Measurements from ENCODE around the gene PRDM16.

DNA sequence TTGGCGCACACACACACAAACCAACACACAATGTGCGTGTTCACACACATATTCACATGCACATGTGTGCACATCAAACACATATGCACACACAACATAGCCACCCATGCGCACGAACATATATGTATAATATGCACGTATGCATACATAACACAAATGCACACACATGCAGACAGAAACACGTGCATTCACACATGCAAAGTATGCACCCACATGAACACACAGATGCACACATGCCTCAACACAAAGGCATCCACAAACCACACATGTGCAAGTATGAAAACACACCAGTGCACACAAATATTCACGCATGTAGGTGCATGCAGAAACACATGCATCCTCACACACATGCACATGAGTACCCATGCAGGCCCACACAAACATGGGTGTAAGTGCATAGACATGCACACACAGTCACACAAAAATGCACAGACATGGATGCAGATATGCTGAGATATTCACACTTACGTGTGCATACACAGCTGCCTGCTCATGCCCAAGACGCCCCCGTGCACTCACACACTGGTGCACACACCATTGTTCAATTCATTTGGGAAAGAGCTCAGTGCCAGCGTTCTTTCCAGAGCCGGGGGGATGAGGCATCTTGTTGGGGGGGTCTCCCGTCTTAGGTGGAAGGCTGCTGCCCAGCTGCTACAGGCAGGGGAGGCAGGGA lies 332.7 kb downstream of the PRDM16 start:
- TF ChIP-seq CTCF (IDR thresholded peaks at IDR 0.05) (no peak), POLR2A (IDR thresholded peaks at IDR 0.05) (no peak)

Data from thyroid gland (tissue), 4 donors.